Heart left ventricle (tissue), 16 donors: Measurements from ENCODE around the gene KHK. TPM values are rescaled to one million over a fixed set of nuclear protein-coding genes. Genes with fewer than 3 reads are reported as not detected.

Experiments
- ATAC-seq, 4 donors: fragments of 200-7000 bp; cut with Tn5 transposase; one replicate each; pipeline ENCODE4 v1.9.1; 2020 to 2022; ENCODE audit warnings: moderate library complexity in 4 of 4, mild to moderate bottlenecking in 3 of 4, moderate number of reproducible peaks in 1 of 4
- DNase-seq, 5 donors: peaks; one replicate each; pipeline ENCODE4 v3.0.0-alpha.2; 2020
- H3K27ac ChIP-seq, 12 donors: fragments of 200-600 bp; sonication (generic) in 4 of 12; one replicate each; pipeline versions ENCODE4 v1.5.0 to v1.8.0; 2016 to 2022; ENCODE audit warnings: mild to moderate bottlenecking in 2 of 12
- H3K27me3 ChIP-seq, 9 donors: fragments of 200-600 bp; sonication (generic) in 2 of 9; one replicate each; pipeline versions ENCODE4 v1.5.1 to v1.8.0; 2016 to 2022; ENCODE audit warnings: mild to moderate bottlenecking in 3 of 9
- H3K36me3 ChIP-seq, 9 donors: fragments of 200-600 bp; sonication (generic) in 2 of 9; one replicate each; pipeline versions ENCODE4 v1.5.0 to v1.8.0; 2018 to 2022; ENCODE audit warnings: mild to moderate bottlenecking in 2 of 9
- H3K4me1 ChIP-seq, 12 donors: fragments of 200-600 bp; sonication (generic) in 4 of 12; one replicate each; pipeline versions ENCODE4 v1.5.0 to v1.8.0; 2016 to 2022; ENCODE audit warnings: mild to moderate bottlenecking in 3 of 12
- H3K4me3 ChIP-seq, 12 donors: fragments of 200-600 bp; sonication (generic) in 4 of 12; one replicate each; pipeline versions ENCODE4 v1.5.0 to v1.8.0; 2017 to 2022; ENCODE audit warnings: mild to moderate bottlenecking in 9 of 12, moderate library complexity in 4 of 12
- H3K9me3 ChIP-seq, 12 donors: fragments of 200-600 bp; sonication (generic) in 4 of 12; one replicate each; pipeline versions ENCODE4 v1.5.0 to v1.8.0; 2016 to 2022; ENCODE audit warnings: mild to moderate bottlenecking in 1 of 12
- CTCF ChIP-seq, 12 donors: fragments of 200-600 bp; sonication (generic) in 4 of 12; IDR thresholded peaks; one replicate each; pipeline versions ENCODE4 v1.5.0 to v1.8.0; 2018 to 2022; ENCODE audit warnings: antibody characterized with exemption in 12 of 12, mild to moderate bottlenecking in 5 of 12
- POLR2A ChIP-seq, 2 donors: fragments of 450-650 bp; IDR thresholded peaks; one replicate each; pipeline ENCODE4 v1.6.1; 2017; ENCODE audit warnings: antibody characterized with exemption in 2 of 2, mild to moderate bottlenecking in 2 of 2, moderate library complexity in 2 of 2
- WGBS, 4 donors: extraction: QIAGEN DNeasy Blood & Tissue Kit in 2 of 4; methylation state at CpG; one replicate each; pipeline versions ENCODE4 v1.1.5 to v1.1.7; 2013 to 2018; 5-methylcytosine and 5-hydroxymethylcytosine counted together
- intact Hi-C, 10 donors: fragments of 100-400 bp; cut with DNase I; formaldehyde crosslinking; loops; one replicate each; pipeline versions ENCODE4 v1.11.1 to v1.14.2; 2022
- polyA plus RNA-seq, 2 donors: library from polyadenylated mRNA; stranded (reverse); fragments of 200-250 nt; gene quantifications; one replicate each; pipeline ENCODE4 v1.2.3, GENCODE V29; 2013
- total RNA-seq, 9 donors: library from RNA; depleted of rRNA in 2 of 9; stranded (reverse); fragments of >200 nt in 2 of 9; fragmentation: NEBNext Ultra II Directional in 3 of 9; extraction: Animal tissue kit (Norgen Biotek cat#: 25700) in 3 of 9; gene quantifications; one replicate each; pipeline versions ENCODE4 v1.1.0 to v1.2.4, GENCODE V29; 2016 to 2023
- donor health status: ischemic (EF 13 %, LVEDD 7.1; RV severe dilation, severe dysfunction).
- donor health status: healthy with polysubstance abuse.
- donor health status: DM: no; HTN: yes; CAD: no.
- donor health status: DM: no; HTN: no; CAD: no.
- donor health status: ischemic (EF 25% LVEDD 6.9; RV normal size, moderate dysfunction).
- donor health status: ischemic (EF 25% LVEDD 5.7; RV mildly dilated, moderate dysfunction).
- donor health status: healthy.
- donor health status: DM: yes; HTN: yes; CAD: no.
- donor health status: ischemic (EF 35%, LVEDD 5.7; RV mildly dilated, moderate dysfunction).
- donor health status: nonischemic (EF 11% LVEDD 7.7; RV severe dilation, severe dysfunction).
- donor health status: DM: yes; HTN: yes; CAD: no.
- donor health status: PGD.
- donor health status: ischemic (EF 29% LVEDD 5.4; RV normal size, mild dysfunction).
- donor health status: nonischemic (EF 23%, LVEDD 6.1; RV moderate dilation, normal function).

Gene KHK
- total and polyA plus RNA-seq, 11 donors, result 0.89 to 3.9 (median 1.8) TPM

GRCh38 chr2:27122791-27123190 lies 36.2 kb downstream of the KHK start:
- H3K27me3 ChIP-seq, result peaks cover 0 to 20% (median 9%) of the 10 kb centered on the region in 9 donors
- peaks cover 0 to 25% (median 15%) of the 10 kb centered on the region in 12 donors for H3K4me1 ChIP-seq
- no peak for TF ChIP-seq CTCF (IDR thresholded peaks at IDR 0.05)
- TF ChIP-seq POLR2A (IDR thresholded peaks at IDR 0.05), result no peak
- intact Hi-C loops, result no loop called here
- no peaks in the 10 kb centered on the region for H3K9me3 ChIP-seq
- H3K4me3 ChIP-seq, result peak overlapping the region in 8 of 12 donors; percentile 59 to 80 (median 67)
- peak overlapping the region in 7 of 12 donors; percentile 51 to 76 (median 70) for H3K27ac ChIP-seq
- DNase-seq (no peak), ATAC-seq (no peak)
- no peaks in the 10 kb centered on the region for H3K36me3 ChIP-seq
- WGBS, 4 donors, result 90 to 93% (median 92%) methylated on average over 7 of the region's 7 CpGs

- Histone ChIP-seq H3K4me1 (peaks cover 0 to 20% (median 12%) of the 10 kb centered on the region in 12 donors), H3K27ac (peak within 1 kb of the TSS in 11 of 12 donors; percentile 17 to 76 (median 69)), H3K9me3 (no peaks in the 10 kb centered on the region), H3K4me3 (peak within 1 kb of the TSS; percentile 28 to 80 (median 63)), H3K36me3 (no peaks in the 10 kb centered on the region), H3K27me3 (peaks cover 0 to 12% (median 4%) of the 10 kb centered on the region in 9 donors)
- intact Hi-C loops, result no loop called here
- ATAC-seq (peak; percentile 68 to 90 (median 86)), DNase-seq (peak; percentile 76 to 90 (median 80))
- WGBS, 4 donors, result 5 to 17% (median 7%) methylated on average over 22 to 47 of the region's 47 CpGs
- peak in 2 of 12 donors; percentile 15 for TF ChIP-seq CTCF (IDR thresholded peaks at IDR 0.05)
- peak in 1 of 2 donors; percentile 50 for TF ChIP-seq POLR2A (IDR thresholded peaks at IDR 0.05)
Observed at GRCh38 chr2:27123302-27124150, 37.0 kb downstream of the KHK start, which contains the start of gene ABHD1. TSS of gene ABHD1 (plus strand) at chr2:27123815. CDS start at chr2:27123949, 134 bp downstream.

GRCh38 chr2:27125104-27125503 lies 38.5 kb downstream of the KHK start:
- no peak for DNase-seq
- Histone ChIP-seq H3K27me3 (no peaks in the 10 kb centered on the region), H3K27ac (no peak overlapping the region), H3K36me3 (peaks cover 0 to 12% (median 8%) of the 10 kb centered on the region in 9 donors), H3K4me1 (peaks cover 0 to 15% (median 12%) of the 10 kb centered on the region in 12 donors), H3K9me3 (no peaks in the 10 kb centered on the region), H3K4me3 (no peak overlapping the region)
- no peak for ATAC-seq
- 87 to 96% (median 92%) methylated on average over 3 of the region's 3 CpGs for WGBS, 4 donors
- intact Hi-C loops, result no loop called here
- TF ChIP-seq POLR2A (IDR thresholded peaks at IDR 0.05), result no peak
- TF ChIP-seq CTCF (IDR thresholded peaks at IDR 0.05), result no peak

GRCh38 chr2:27126252-27126710 lies 39.7 kb downstream of the KHK start:
- TF ChIP-seq CTCF (IDR thresholded peaks at IDR 0.05) (no peak), POLR2A (IDR thresholded peaks at IDR 0.05) (no peak)
- DNase-seq (peak in 2 of 5 donors; percentile 36 to 37), ATAC-seq (peak; percentile 53 to 78 (median 62))
- H3K36me3 ChIP-seq, result peaks cover 0 to 23% (median 20%) of the 10 kb centered on the region in 9 donors
- 35 to 44% (median 38%) methylated on average over 5 of the region's 5 CpGs for WGBS, 4 donors
- H3K9me3 ChIP-seq, result no peaks in the 10 kb centered on the region
- H3K4me1 ChIP-seq, result peaks cover 0 to 15% (median 12%) of the 10 kb centered on the region in 12 donors
- peak overlapping the region in 4 of 12 donors; percentile 49 to 74 (median 58) for H3K27ac ChIP-seq
- intact Hi-C loops, result loop anchor here in 1 of 10 donors (2.0 kb wide), 1 partner anchor 27 kb away; no protein-coding TSS in a partner anchor
- no peak overlapping the region for H3K4me3 ChIP-seq
- no peaks in the 10 kb centered on the region for H3K27me3 ChIP-seq
